Activated CD4-positive, alpha-beta T cell treated with anti-CD3 and anti-CD28 coated beads, Interleukin-2, Interleukin-6, amounts not matched to agents 100 ng/mL and 50 ng/mL, durations not matched to agents 16 hours and 8 hours (primary cell): ENCODE measurements around the gene SAMD4B.
"Not testable (repeated sequence)": the region's sequence is repeated elsewhere in the genome, so short reads cannot be mapped to it uniquely, and the experiment has no call there.

Experiments used
- DNase-seq: peaks from one replicate; pipeline ENCODE4 v3.0.0-alpha.2; 2020

Gene SAMD4B, protein sequence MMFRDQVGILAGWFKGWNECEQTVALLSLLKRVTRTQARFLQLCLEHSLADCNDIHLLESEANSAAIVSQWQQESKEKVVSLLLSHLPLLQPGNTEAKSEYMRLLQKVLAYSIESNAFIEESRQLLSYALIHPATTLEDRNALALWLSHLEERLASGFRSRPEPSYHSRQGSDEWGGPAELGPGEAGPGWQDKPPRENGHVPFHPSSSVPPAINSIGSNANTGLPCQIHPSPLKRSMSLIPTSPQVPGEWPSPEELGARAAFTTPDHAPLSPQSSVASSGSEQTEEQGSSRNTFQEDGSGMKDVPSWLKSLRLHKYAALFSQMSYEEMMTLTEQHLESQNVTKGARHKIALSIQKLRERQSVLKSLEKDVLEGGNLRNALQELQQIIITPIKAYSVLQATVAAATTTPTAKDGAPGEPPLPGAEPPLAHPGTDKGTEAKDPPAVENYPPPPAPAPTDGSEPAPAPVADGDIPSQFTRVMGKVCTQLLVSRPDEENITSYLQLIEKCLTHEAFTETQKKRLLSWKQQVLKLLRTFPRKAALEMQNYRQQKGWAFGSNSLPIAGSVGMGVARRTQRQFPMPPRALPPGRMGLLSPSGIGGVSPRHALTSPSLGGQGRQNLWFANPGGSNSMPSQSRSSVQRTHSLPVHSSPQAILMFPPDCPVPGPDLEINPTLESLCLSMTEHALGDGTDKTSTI

DNA sequence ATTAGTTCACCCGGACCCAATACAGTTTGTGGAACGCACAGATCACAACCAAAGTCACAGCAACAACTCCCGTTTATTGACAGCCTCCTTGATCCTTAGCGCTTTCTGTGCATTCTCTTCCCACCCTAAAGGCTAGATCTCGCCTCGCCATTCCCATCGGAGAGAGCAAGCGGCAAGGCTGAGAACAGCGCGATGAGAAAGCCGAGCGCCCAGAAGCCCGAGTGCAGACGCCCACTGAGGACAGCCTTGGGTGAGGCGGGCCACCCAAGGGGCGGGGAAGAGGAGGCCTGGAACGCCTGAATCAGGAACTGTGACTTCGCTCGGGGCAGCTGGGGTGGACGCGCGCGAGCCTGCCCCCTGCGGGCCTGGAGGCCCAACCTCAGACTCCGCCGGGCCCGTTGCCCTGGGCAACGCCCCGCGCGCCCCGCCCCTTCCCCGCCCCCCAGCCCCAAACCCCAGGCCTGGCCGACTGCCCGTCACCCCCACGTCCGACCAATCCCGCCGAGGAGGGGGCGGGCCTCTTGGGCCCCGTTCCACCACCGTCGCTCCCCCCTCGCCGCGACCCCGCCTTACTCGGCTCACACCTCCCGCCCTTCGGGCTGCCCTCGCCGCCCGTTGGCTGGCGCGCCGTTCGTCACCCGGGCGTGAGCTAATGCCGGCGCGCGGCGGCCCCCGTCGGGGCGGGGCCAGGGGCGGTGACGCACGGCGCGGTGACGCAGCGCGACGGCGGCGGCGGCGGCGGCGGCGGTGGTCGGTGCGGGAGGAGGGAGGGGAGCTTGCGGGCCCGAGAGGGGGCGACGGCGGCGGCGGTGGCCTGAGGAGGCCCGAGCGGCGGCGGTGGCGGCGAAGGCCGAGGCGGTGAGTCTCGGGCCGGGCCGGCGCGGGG is at the start of gene SAMD4B:
Gene SAMD4B, plus strand, starts transcription at position 703 of the 886 bp plus-strand sequence. CDS start 14,473 bp downstream, outside the sequence.
- peak; percentile 100 for DNase-seq

DNA sequence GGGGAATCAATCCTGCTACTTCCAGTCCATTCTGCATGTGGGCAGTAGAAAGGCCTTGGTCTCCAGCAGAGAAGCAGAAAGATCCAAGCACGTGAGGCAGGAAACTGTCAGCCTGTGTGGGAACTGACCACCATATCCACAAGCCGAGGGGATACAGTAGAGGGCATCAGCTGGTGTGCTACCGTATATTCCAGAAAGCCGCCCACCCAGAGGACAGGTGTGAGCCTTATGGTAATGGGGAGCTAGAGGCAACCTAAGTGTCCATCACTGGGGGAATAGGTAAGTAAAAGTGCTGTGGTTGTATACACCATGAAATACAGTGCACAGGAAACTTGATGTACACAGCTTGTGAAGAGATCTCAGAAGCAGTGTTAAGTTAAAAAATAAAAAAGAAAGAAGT is 48.8 kb upstream of the SAMD4B start:
- DNase-seq = no peak

DNA sequence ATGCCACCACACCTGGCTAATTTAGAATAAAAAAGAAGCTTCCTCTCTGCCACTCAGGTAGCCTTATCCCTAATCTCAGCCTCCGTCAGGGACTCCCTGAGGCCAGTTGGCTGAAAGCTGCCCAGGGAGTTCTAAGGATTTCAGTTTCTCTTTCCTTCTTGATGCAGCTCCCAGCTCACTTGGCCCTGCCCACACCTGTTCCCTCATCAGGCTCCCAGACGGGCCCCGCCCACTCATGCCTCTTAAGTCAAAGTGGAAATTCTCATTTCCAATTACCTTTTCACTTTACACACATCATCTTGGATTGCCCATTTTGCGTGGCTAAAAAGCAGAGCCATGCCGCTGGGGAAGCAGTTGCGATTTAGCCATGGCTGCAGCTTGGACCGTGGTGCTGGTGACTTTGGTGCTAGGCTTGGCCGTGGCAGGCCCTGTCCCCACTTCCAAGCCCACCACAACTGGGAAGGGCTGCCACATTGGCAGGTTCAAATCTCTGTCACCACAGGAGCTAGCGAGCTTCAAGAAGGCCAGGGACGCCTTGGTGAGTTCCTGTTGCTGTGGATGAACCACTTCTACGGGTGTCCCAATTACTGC is 46.1 kb upstream of the SAMD4B start, which contains the start of gene IFNL1:
Gene IFNL1, plus strand, starts transcription at position 353 of the 591 bp plus-strand sequence. Its CDS starts 15 bp downstream, at position 368.
- no peak for DNase-seq

DNA sequence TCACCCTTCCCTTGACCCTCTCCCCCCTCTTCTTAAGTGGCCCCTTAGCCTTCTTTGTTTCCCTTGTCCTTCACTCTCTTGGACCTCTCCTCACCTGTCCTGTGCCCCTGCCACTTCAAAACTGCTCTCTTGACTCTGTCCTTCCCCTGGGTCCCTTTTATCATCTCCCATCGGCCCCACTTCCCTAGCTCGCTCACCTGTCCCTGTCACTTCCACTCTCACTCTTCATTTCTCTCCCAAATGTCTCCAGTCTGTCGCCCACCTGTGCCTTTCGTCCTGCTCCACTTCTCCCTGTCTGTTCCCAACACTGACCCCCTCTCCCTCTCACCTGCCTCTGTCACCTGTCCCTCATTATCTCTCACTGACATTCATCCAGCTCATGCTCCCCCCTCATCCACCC is 45.3 kb upstream of the SAMD4B start:
- DNase-seq = no peak

DNA sequence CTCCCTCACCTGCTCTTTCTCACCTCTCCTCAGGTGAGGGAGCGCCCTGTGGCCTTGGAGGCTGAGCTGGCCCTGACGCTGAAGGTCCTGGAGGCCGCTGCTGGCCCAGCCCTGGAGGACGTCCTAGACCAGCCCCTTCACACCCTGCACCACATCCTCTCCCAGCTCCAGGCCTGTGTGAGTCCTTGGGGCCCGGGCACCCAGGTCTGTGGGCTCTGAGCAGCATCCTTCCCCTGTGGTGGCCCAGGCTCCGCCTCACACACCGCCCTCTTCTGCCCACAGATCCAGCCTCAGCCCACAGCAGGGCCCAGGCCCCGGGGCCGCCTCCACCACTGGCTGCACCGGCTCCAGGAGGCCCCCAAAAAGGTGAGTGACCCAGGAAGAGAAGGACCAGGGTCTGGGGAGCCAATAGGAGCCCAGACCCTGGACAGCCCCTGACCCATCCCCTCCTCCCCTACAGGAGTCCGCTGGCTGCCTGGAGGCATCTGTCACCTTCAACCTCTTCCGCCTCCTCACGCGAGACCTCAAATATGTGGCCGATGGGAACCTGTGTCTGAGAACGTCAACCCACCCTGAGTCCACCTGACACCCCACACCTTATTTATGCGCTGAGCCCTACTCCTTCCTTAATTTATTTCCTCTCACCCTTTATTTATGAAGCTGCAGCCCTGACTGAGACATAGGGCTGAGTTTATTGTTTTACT is 44.1 kb upstream of the SAMD4B start:
- DNase-seq = peak; percentile 83

DNA sequence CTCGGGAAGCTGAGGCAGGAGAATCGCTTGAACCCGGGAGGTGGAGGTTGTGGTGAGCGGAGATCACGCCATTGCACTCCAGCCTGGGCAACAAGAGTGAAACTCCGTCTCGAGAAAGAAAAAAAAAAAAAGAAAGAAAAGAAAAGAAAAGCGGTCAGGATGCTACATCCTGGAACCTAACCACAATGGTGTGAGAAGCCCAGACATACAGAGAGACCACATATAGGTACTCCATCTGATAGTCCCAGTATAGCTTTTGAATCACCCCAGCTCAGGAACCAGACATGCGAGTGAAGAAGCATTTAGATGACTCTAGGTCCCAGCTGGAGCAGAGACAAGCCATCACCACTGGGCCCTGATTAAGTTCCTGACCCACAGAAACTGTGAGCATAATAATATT is 42.8 kb upstream of the SAMD4B start:
- peak; percentile 64 for DNase-seq

DNA sequence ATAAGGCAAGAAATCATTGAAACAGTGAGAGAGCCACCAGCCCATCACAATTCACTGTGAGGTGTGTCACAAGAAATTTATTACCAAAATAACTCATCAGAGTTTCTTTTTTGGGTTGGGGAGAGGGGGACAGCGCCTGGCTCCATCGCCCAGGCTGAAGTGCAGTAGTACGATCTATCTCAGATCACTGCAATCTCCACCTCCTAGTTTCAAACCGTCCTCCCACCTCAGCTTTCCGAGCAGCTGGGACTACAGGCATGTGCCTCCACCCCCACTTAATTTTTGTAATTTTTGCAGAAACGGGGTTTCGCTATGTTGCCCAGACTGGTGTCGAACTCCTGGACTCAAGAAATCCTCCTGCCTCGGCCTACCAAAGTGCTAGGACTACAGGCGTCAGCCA is 42.4 kb upstream of the SAMD4B start:
- no peak for DNase-seq

DNA sequence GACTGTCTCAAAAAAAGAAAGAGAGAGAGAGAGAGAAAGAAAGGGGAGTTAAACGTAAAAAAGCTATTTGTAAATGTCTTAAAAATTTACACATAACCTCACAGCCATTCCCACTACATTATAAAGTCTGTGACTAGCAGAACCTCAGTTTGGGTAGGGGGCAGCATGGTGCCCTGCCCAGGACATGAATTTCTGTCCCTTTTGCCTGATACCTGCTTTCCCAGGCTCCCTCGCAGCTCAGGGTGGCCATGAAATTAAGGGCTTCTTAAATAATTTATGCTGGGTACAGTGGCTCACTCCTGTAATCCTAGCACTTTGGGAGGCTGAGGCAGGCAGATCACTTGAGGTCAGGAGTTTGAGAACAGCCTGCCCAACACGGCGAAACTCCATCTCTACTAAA is 41.2 kb upstream of the SAMD4B start:
- no peak for DNase-seq

DNA sequence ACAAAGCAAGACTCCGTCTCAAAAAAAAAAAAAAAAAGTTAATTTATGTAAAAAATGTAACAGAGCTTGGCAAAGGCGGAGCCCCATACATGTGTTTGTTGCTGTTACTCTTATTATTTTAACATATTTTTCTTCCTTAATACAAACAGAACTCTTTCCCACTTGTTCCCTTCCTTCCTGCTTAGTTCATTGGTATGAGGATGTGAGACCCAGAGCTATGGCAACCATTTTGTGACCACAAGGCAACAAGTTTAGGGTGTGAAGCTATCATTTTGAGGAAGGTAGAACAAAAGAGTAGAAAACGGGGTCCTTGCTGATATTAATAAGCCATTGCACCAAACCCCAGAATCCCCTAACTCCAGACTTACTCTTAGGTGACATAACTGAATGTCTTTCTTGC is 40.7 kb upstream of the SAMD4B start:
- no peak for DNase-seq

DNA sequence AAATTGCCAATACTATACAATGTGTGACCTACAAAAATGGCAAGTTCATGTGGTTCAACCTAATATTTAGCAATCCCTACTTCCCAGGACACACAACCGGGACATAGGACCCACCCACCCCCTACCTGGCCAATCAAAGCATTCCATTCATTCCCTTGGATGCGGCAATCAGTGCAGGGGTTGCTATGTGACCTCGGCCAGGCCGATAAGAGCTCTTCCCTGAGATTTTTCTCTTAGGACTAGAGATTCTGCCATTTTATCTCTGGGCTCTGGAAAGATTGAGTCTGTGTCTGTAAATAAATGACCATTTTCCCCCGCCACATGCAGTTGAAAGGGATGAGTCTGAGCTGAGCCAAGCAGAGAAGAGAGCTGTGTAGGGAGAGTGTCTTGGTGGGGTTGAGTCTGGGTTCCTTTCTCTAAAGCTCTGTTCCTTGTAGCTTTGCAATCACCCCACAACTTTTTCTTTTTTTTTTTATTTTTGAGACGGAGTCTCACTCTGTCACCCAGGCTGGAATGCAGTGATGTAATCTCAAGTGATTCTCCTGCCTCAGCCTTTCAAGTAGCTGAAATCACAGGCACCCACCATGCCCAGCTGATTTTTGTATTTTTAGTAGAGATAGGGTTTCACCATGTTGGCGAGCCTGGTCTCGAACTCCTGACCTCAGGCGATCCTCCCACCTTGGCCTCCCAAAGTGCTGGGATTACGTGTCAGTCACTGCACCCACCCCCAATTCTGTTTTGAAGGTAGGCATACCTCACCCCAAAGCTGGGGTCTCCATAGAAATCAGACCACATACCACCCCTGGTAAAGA is 38.6 kb upstream of the SAMD4B start:
- no peak for DNase-seq

DNA sequence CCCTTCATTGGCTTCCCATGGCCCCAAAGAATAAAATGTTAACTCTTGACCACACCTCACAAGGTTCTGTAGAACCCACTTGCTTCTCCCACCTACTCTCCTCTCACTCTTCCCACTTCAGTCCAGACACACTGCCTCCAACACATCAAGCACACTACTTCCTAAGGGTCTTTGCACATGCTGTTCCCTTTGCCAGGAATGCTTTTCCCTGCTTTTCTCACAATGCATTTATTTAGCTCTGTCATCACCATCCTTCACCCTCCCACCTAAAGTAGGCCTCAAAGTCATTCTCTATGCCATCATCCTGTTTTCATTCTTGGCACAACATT is 38.1 kb upstream of the SAMD4B start:
- DNase-seq = no peak

DNA sequence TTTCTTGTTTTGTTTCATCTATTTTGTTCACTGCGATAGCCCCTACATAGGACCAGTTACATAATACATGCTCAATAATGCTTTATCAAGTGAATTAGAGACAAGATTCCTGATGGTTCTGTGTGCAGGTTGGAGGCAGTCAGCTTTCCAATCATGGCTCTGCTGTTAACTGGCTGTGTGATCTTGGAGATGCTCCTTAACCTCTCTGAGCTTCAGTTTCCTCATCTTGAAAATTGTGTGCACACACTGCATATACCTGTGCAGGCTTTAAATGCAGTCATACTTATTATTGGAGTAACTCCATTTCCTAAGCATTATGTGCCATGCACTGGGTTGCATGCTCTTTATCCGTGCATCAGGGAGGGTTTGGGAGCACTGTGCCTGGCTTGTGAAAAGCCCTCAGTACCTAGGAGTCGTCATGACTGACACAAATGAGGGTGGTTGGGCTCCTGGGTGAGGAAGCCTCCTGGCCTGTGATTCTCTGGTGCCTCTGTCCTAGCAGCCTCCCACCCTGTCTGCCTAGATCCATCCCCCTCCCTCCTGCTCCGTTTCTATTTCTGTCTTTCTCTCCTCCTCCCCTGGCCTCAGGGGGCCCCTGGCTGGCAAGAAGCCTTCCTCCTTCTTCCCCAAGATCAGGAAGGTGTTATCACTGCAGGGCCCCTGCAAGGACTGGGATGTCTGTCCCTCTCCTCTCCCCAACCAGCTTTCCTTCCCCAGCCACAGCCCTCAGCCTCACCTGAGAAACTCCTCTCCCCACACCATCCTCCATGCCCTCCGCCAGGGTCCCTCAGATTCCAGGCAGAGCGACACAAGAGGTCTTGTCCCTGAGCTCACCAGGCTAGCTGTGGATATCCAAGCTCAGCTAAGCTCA is 37.3 kb upstream of the SAMD4B start:
- DNase-seq = no peak

DNA sequence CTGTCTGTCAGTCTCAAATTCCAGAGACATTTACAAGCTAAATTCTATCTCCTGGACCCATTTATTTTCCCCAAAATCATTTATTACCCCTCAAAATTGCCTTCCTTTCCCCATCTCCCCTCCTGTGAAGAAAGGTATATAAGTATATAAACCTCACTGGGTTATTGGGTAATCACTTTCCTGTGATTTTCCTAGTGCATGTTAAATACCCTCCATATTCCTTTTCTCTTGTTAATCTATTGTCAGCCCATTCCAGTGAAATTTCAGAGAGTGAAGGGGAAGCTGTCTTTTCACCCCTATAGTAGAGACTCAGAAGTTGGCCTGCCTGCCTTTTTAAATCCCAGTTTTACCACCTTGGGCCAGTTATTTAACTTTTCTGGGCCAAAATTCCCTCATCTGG is 36.1 kb upstream of the SAMD4B start:
- DNase-seq = no peak

DNA sequence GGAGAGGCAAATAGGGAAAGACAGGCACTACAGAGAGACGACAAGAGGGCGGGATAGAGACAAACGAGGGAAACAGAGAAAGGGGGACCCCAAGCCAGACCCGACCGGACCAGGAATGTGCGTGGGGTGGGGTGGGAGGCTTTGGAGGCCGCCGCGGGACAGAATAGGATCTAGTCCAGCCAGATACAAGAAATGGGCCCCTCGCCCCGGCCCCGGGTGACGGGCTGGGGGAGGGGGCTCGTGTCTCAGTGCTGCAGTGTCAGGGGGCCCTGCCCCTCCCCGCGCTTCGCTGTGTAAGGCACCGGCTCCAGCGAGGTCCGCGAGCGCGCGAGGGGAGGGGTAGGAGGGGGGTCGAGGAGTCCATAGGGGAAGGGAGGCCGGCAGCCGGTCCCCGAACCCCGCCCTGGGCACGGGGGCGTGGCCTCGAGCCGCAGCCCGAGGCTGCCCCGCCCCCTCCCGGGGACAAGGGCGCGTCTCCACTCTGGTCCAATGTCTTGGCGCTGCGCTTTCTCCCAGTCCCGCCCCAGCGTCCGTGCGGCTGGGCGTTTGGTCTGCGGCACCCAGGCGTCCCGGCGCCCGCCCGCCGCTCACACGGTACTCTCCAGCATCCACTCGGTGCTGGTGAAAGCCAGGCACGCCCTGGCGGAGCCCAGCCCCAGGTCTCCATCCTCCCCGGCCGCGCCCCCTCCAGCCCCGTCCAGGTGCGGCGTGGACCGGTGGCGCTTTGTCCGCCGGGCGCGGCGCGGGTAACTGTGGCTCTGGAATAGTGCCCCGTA is 35.0 kb upstream of the SAMD4B start:
- no peak for DNase-seq

DNA sequence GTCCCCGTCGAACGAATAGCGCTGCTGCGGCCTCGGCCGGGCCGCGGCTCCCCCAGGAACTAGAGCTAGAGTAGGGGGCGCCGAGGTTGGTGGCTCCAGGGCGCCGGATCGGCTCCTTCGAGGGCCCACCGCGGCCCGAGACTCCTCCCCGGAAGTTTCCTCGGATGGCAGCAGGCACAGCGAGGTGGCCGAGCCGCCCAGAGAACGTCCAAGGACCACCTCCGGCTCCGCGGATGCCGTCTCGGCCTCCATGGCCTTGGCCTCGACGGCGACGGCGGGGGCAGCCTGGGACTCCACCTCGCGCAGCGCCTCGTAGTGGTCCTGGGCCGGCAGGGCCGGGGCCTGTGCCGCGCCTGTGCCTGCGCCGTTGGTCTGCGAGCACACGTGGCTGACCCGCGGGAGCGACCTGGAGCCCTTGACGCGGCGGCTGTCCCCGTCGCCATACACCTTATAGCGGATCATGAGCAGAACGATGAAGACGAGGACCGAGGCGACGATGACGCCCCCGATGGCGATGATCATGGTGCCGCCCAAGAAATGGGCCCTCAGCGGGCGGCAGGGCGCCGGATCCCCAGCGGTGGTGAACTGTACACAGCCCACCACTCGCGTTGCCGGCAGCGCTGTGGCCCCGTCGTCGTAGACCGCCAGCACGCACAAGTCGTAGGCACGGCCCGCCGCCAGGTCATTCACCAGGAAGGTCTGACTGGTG is 34.2 kb upstream of the SAMD4B start:
- no peak for DNase-seq

DNA sequence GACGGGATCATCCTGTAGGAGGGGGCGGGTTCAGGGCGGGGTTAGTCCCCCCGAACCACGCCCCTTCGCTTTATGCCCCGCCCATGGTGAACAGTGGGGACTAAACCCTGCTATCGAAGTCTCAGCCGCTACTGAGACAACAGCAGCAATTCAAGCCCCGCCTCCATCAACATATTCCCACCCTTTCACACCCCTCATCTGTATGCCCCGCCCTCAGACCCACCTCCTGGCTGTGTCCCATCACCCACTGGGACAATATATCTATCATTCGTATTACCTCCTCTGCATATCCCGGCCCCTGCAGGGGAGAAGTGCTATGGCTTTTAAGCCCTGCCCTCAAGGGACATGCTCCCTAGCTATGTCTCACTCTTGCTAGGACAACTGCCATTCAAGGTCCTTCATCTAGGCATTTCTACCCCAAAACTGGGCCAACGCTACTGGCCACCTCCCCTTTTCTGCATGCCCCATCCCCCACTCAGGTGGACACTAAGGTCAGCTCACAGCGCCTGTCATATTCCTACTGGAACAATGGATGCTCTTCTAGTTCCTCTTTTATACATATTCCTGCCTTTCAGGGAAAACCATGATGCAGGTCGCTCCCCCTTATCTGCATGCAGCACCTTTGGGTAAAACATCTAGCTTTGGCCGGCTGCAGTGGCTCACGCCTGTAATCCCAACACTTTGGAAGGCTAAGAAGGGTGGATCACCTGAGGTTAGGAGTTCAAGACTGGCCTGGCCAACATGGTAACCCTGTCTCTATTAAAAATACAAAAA is 33.5 kb upstream of the SAMD4B start:
- no peak for DNase-seq

DNA sequence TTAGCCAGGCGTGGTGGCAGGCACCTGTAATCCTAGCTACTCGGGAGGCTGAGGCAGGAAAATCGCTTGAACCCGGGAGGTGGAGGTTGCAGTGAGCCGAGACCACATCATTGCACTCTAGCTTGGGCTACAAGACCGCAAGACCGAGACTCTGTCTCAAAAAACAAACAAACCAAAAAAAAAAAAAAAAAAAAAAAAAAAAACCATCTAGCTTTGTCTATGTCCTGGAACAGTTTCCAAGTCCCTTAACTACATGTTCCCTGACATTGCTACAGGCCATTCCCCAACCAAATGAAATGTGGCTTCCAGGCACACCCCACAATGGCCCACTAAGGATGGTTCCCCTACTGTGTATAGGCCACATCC is 32.9 kb upstream of the SAMD4B start:
- DNase-seq = not testable (repeated sequence)
